IPS-20b (cell line): ENCODE data around the gene ERCC4.
"Not testable (repeated sequence)": the region's sequence is repeated elsewhere in the genome, so short reads cannot be mapped to it uniquely, and the experiment has no call there.

Source experiments
- H3K27ac ChIP-seq: one replicate; pipeline ENCODE4 v1.5.1; 2013; ENCODE audit warnings: low read length
- H3K27me3 ChIP-seq: 2 replicates; pipeline ENCODE4 v1.6.1; 2013; ENCODE audit warnings: mild to moderate bottlenecking, low read length, inconsistent platforms; ENCODE audit not compliant: insufficient read depth
- H3K36me3 ChIP-seq: 2 replicates; pipeline ENCODE4 v1.6.1; 2013; ENCODE audit warnings: low read depth, mild to moderate bottlenecking, inconsistent platforms, low read length, moderate library complexity; ENCODE audit not compliant: insufficient read depth
- H3K4me1 ChIP-seq: 2 replicates; pipeline ENCODE4 v1.6.1; 2013; ENCODE audit warnings: mild to moderate bottlenecking, control low read depth, inconsistent platforms, low read length, moderate library complexity; ENCODE audit not compliant: insufficient read depth
- H3K4me3 ChIP-seq: 2 replicates; pipeline ENCODE4 v1.5.1; 2013; ENCODE audit warnings: mild to moderate bottlenecking, low read length, inconsistent platforms
- H3K9ac ChIP-seq: 2 replicates; pipeline ENCODE4 v1.6.1; 2013; ENCODE audit warnings: low read depth, mild to moderate bottlenecking, inconsistent platforms, low read length, moderate library complexity
- H3K9me3 ChIP-seq: 2 replicates; pipeline ENCODE4 v1.6.1; 2013; ENCODE audit warnings: mild to moderate bottlenecking, low read depth, low read length, inconsistent platforms; ENCODE audit not compliant: insufficient read depth

Gene ERCC4

DNA sequence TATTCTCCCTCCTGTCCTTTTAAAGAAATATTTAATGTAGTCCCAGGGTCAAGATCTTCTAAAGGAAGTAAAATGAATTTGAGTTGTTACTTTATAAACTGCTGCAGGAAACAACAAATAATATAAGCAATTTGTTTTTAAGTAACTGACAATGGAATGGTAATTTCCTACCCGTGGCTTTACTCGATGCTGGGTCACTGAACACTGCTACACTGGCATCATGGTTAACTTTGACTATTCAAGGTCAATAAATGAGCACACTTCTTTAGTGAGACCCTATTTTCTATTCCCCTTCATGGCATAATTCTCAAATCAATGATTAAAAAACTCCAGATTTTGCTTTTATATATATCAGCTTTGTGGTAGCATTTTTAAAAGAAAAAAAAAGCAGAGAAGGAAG lies 22.1 kb upstream of the ERCC4 start:
- H3K36me3 ChIP-seq, result no peaks in the 10 kb centered on the region
- no peaks in the 10 kb centered on the region for H3K4me1 ChIP-seq
- H3K27me3 ChIP-seq, result no peaks in the 10 kb centered on the region
- H3K27ac ChIP-seq, result no peak overlapping the region
- no peak overlapping the region for H3K4me3 ChIP-seq
- H3K9ac ChIP-seq, result no peak overlapping the region
- H3K9me3 ChIP-seq, result peaks cover 4% of the 10 kb centered on the region

GRCh38 chr16:13898233-13898632 lies 21.7 kb upstream of the ERCC4 start:
- H3K9ac ChIP-seq, result no peak overlapping the region
- peaks cover 4% of the 10 kb centered on the region for H3K9me3 ChIP-seq
- H3K36me3 ChIP-seq, result no peaks in the 10 kb centered on the region
- H3K4me1 ChIP-seq, result no peaks in the 10 kb centered on the region
- no peak overlapping the region for H3K27ac ChIP-seq
- no peaks in the 10 kb centered on the region for H3K27me3 ChIP-seq
- H3K4me3 ChIP-seq, result no peak overlapping the region

GRCh38 chr16:13902052-13902451 lies 17.9 kb upstream of the ERCC4 start:
- Histone ChIP-seq H3K27ac (no peak overlapping the region), H3K4me1 (no peaks in the 10 kb centered on the region), H3K9me3 (no peaks in the 10 kb centered on the region), H3K9ac (no peak overlapping the region), H3K36me3 (no peaks in the 10 kb centered on the region), H3K4me3 (no peak overlapping the region), H3K27me3 (no peaks in the 10 kb centered on the region)

DNA sequence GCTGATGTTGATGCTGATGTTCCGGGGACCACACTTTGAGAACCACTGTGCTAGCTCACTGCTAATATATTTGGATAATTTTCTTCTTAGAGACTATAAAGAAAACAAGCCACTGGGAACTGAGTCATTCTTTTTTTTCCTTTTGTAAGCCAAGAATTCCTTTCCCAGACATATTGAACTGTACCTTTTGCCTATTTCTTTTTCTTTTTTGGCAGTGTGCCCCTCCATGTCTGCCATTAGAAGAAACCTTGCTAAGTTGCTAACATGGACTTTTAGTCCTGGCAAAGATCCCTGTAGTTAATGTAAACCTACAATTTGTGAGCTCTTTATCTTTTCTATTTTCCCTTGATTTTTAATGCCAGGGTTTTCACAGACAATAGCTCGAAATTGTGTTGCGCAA lies 17.3 kb upstream of the ERCC4 start:
- Histone ChIP-seq H3K27ac (no peak overlapping the region), H3K9me3 (no peaks in the 10 kb centered on the region), H3K27me3 (no peaks in the 10 kb centered on the region), H3K4me1 (no peaks in the 10 kb centered on the region), H3K36me3 (no peaks in the 10 kb centered on the region), H3K9ac (no peak overlapping the region), H3K4me3 (no peak overlapping the region)

DNA sequence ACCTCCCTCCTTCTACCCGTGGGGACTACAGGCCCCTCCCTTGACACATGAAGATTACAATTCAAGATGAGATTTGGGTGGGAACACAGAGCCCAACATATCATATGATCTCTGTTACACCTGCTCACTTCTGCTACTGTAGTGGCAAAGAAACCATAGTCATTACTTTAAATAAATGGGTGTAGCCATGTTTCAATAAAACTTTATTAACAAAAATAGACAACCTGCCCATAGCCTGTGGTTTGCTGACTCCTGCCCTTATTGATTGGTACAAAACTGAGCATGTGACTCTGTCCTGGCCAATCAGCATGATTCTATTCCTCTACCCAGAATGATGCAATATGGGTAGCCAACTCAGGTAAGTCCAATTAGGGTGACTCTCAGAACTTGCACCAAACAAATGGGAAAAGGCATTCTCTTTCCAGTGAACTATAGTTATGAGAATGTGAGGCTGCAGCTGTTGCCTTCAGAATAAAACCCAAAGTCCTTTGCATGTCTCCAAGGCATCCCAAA lies 15.7 kb upstream of the ERCC4 start:
- Histone ChIP-seq H3K4me3 (no peak overlapping the region), H3K27me3 (no peaks in the 10 kb centered on the region), H3K9me3 (no peaks in the 10 kb centered on the region), H3K4me1 (no peaks in the 10 kb centered on the region), H3K36me3 (no peaks in the 10 kb centered on the region), H3K27ac (no peak overlapping the region), H3K9ac (no peak overlapping the region)

- not testable (repeated sequence) for H3K9me3 ChIP-seq, H3K9ac ChIP-seq, H3K36me3 ChIP-seq, H3K27me3 ChIP-seq, H3K27ac ChIP-seq, H3K4me1 ChIP-seq, H3K4me3 ChIP-seq
Measured at GRCh38 chr16:13904822-13905221, 15.1 kb upstream of the ERCC4 start.

GRCh38 chr16:13906168-13907089 lies 13.5 kb upstream of the ERCC4 start:
- Histone ChIP-seq H3K9me3 (no peaks in the 10 kb centered on the region), H3K27me3 (no peaks in the 10 kb centered on the region), H3K36me3 (no peaks in the 10 kb centered on the region), H3K9ac (no peak overlapping the region), H3K4me3 (no peak overlapping the region), H3K27ac (no peak overlapping the region), H3K4me1 (peaks cover 3% of the 10 kb centered on the region; the same call in 1 of the 2 replicates)

DNA sequence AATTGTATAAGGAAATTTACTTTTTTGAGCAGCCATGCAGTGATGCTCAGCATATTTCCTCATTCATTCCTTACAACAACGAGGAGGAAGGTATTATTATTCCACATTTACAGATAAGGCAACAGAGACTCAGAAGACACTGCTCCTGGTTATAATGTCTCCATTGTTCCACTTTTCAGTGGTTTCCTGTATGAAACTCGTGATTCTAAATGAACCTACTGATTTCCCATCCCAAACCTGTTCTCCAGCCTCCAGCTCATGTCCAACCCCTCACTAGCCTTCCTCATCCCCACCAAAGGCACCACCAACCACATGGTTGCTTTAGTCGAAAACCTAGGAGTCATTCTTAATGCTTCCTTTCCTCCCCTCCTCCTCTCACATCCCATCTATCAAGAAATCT lies 12.5 kb upstream of the ERCC4 start:
- H3K27ac ChIP-seq, result no peak overlapping the region
- no peak overlapping the region for H3K4me3 ChIP-seq
- H3K27me3 ChIP-seq, result no peaks in the 10 kb centered on the region
- H3K36me3 ChIP-seq, result no peaks in the 10 kb centered on the region
- no peak overlapping the region for H3K9ac ChIP-seq
- H3K4me1 ChIP-seq, result peaks cover 3% of the 10 kb centered on the region; the same call in 1 of the 2 replicates
- H3K9me3 ChIP-seq, result peaks cover 8% of the 10 kb centered on the region

GRCh38 chr16:13909069-13909468 lies 10.9 kb upstream of the ERCC4 start:
- Histone ChIP-seq H3K27me3 (no peaks in the 10 kb centered on the region), H3K9ac (no peak overlapping the region), H3K4me3 (no peak overlapping the region), H3K4me1 (peaks cover 3% of the 10 kb centered on the region; the same call in 1 of the 2 replicates), H3K27ac (no peak overlapping the region), H3K9me3 (peaks cover 8% of the 10 kb centered on the region), H3K36me3 (no peaks in the 10 kb centered on the region)

- Histone ChIP-seq H3K4me3 (no peak overlapping the region), H3K36me3 (no peaks in the 10 kb centered on the region), H3K9ac (no peak overlapping the region), H3K27ac (no peak overlapping the region), H3K27me3 (no peaks in the 10 kb centered on the region), H3K9me3 (peaks cover 8% of the 10 kb centered on the region), H3K4me1 (peaks cover 3% of the 10 kb centered on the region; the same call in 1 of the 2 replicates)
Measured at GRCh38 chr16:13909872-13910303, 10.1 kb upstream of the ERCC4 start.

DNA sequence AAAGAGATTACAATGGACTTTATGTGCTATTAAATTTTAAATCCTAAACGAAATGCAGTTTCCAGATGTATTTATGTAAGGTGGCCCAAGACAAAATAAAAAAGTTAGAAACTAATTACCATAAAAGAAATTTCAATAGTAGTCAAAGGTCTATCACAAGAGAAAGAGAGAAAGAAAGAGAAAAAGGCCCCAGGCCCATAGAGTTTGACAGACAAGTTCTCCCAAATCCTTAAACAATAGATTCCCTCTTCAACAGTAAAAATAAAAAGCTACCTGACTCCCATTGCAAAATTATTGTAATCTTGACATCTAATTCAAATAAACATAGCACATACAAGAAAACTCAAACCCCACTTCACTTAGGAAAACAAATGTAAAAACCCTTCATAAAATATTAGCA lies 8.6 kb upstream of the ERCC4 start:
- H3K9me3 ChIP-seq, result peaks cover 8% of the 10 kb centered on the region
- no peaks in the 10 kb centered on the region for H3K36me3 ChIP-seq
- no peak overlapping the region for H3K9ac ChIP-seq
- H3K27me3 ChIP-seq, result no peaks in the 10 kb centered on the region
- H3K4me3 ChIP-seq, result no peak overlapping the region
- peaks cover 3% of the 10 kb centered on the region; the same call in 1 of the 2 replicates for H3K4me1 ChIP-seq
- H3K27ac ChIP-seq, result no peak overlapping the region

- Histone ChIP-seq H3K27ac (no peak overlapping the region), H3K36me3 (no peaks in the 10 kb centered on the region), H3K4me1 (peaks cover 3% of the 10 kb centered on the region; the same call in 1 of the 2 replicates), H3K9ac (no peak overlapping the region), H3K4me3 (no peak overlapping the region), H3K27me3 (no peaks in the 10 kb centered on the region), H3K9me3 (peaks cover 8% of the 10 kb centered on the region)
Measured at GRCh38 chr16:13911871-13912270, 8.1 kb upstream of the ERCC4 start.
